ENCODE results near the gene UBA7. TPM values are rescaled to one million over a fixed set of nuclear protein-coding genes. Genes with fewer than 3 reads are reported as not detected.

UBA7 gene
- total and polyA plus RNA-seq, 2 of the 13 experiments (the other 11 are each of a cell fraction or from before 2014, with no cell fraction given) = 9.5 to 16.5 TPM

GRCh38 chr3:49786357-49787181, 27.2 kb downstream of the UBA7 start, which contains the start of gene IP6K1 (continued):
- TF ChIP-seq, protein P1, sequence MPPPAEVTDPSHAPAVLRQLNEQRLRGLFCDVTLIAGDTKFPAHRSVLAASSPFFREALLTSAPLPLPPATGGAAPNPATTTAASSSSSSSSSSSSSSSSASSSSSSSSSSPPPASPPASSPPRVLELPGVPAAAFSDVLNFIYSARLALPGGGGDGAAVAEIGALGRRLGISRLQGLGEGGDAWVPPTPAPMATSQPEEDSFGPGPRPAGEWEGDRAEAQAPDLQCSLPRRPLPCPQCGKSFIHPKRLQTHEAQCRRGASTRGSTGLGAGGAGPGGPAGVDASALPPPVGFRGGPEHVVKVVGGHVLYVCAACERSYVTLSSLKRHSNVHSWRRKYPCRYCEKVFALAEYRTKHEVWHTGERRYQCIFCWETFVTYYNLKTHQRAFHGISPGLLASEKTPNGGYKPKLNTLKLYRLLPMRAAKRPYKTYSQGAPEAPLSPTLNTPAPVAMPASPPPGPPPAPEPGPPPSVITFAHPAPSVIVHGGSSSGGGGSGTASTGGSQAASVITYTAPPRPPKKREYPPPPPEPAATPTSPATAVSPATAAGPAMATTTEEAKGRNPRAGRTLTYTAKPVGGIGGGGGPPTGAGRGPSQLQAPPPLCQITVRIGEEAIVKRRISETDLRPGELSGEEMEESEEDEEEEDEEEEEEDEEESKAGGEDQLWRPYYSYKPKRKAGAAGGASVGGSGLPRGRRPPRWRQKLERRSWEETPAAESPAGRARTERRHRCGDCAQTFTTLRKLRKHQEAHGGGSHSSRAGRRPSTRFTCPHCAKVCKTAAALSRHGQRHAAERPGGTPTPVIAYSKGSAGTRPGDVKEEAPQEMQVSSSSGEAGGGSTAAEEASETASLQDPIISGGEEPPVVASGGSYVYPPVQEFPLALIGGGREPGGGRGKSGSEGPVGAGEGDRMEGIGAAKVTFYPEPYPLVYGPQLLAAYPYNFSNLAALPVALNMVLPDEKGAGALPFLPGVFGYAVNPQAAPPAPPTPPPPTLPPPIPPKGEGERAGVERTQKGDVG (CRISPR knock-in tag; IDR thresholded peaks at IDR 0.05; ENCODE audit: borderline replicate concordance) = peak; percentile 26; the same call in 1 of the 2 replicates
- no peak for TF ChIP-seq ZNF737 (CRISPR knock-in tag; IDR thresholded peaks at IDR 0.05; ENCODE audit: borderline replicate concordance)
- TF ChIP-seq, protein P2, sequence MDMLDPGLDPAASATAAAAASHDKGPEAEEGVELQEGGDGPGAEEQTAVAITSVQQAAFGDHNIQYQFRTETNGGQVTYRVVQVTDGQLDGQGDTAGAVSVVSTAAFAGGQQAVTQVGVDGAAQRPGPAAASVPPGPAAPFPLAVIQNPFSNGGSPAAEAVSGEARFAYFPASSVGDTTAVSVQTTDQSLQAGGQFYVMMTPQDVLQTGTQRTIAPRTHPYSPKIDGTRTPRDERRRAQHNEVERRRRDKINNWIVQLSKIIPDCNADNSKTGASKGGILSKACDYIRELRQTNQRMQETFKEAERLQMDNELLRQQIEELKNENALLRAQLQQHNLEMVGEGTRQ (IDR thresholded peaks at IDR 0.05; ENCODE audit: low read depth, low read length) = peak; percentile 99
- TF ChIP-seq, protein P2 (CRISPR knock-in tag; IDR thresholded peaks at IDR 0.05; ENCODE audit: borderline replicate concordance) = peak; percentile 99; the same call in 1 of the 2 replicates
- TF ChIP-seq ZNF552 (CRISPR knock-in tag; IDR thresholded peaks at IDR 0.05; ENCODE audit: borderline replicate concordance) = no peak
- TF ChIP-seq TAF1 (CRISPR knock-in tag; IDR thresholded peaks at IDR 0.05) = peak; percentile 87
- TF ChIP-seq CBX1 (IDR thresholded peaks at IDR 0.05; ENCODE audit: low read depth) = no peak
- peak; percentile 64; the same call in 1 of the 2 replicates for TF ChIP-seq ZNF891 (CRISPR knock-in tag; IDR thresholded peaks at IDR 0.05)
- TF ChIP-seq KLF13 (CRISPR knock-in tag; IDR thresholded peaks at IDR 0.05) = no peak
- TF ChIP-seq DBP (CRISPR knock-in tag; IDR thresholded peaks at IDR 0.05; ENCODE audit: not compliant biosample characterization) = no peak
- TF ChIP-seq TOPORS (CRISPR knock-in tag; IDR thresholded peaks at IDR 0.05) = peak; percentile 71; the same call in 1 of the 2 replicates
- TF ChIP-seq ZNF558 (CRISPR knock-in tag; IDR thresholded peaks at IDR 0.05; ENCODE audit: borderline replicate concordance) = no peak
- TF ChIP-seq, protein P3, sequence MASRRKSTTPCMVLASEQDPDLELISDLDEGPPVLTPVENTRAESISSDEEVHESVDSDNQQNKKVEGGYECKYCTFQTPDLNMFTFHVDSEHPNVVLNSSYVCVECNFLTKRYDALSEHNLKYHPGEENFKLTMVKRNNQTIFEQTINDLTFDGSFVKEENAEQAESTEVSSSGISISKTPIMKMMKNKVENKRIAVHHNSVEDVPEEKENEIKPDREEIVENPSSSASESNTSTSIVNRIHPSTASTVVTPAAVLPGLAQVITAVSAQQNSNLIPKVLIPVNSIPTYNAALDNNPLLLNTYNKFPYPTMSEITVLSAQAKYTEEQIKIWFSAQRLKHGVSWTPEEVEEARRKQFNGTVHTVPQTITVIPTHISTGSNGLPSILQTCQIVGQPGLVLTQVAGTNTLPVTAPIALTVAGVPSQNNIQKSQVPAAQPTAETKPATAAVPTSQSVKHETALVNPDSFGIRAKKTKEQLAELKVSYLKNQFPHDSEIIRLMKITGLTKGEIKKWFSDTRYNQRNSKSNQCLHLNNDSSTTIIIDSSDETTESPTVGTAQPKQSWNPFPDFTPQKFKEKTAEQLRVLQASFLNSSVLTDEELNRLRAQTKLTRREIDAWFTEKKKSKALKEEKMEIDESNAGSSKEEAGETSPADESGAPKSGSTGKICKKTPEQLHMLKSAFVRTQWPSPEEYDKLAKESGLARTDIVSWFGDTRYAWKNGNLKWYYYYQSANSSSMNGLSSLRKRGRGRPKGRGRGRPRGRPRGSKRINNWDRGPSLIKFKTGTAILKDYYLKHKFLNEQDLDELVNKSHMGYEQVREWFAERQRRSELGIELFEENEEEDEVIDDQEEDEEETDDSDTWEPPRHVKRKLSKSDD (CRISPR knock-in tag; IDR thresholded peaks at IDR 0.05; ENCODE audit: low read depth) = peak; percentile 90
- no peak for TF ChIP-seq HOXA7 (CRISPR knock-in tag; IDR thresholded peaks at IDR 0.05)
- TF ChIP-seq, protein P4, sequence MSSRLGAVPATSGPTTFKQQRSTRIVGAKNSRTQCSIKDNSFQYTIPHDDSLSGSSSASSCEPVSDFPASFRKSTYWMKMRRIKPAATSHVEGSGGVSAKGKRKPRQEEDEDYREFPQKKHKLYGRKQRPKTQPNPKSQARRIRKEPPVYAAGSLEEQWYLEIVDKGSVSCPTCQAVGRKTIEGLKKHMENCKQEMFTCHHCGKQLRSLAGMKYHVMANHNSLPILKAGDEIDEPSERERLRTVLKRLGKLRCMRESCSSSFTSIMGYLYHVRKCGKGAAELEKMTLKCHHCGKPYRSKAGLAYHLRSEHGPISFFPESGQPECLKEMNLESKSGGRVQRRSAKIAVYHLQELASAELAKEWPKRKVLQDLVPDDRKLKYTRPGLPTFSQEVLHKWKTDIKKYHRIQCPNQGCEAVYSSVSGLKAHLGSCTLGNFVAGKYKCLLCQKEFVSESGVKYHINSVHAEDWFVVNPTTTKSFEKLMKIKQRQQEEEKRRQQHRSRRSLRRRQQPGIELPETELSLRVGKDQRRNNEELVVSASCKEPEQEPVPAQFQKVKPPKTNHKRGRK (CRISPR knock-in tag; IDR thresholded peaks at IDR 0.05) = no peak
- TF ChIP-seq CHD2 (IDR thresholded peaks at IDR 0.05; ENCODE audit: low read depth, low read length) = no peak
- no peak for TF ChIP-seq ZNF557 (CRISPR knock-in tag; IDR thresholded peaks at IDR 0.05)

Data from HepG2 (cell line).